ENCODE results near the gene SURF1.
"Not testable (repeated sequence)": the region's sequence is repeated elsewhere in the genome, so short reads cannot be mapped to it uniquely, and the experiment has no call there.

The SURF1 gene

GRCh38 chr9:133321411-133321935, 34.8 kb downstream of the SURF1 start:
- DNase-seq: no peak
- H3K4me3 Mint-ChIP-seq: no peak overlapping the region
- H3K27ac Mint-ChIP-seq: no peak overlapping the region
- H3K9me3 Mint-ChIP-seq: peaks cover 25% of the 10 kb centered on the region
- no peaks in the 10 kb centered on the region for H3K36me3 Mint-ChIP-seq (ENCODE audit: low read depth)
- H3K27me3 Mint-ChIP-seq (ENCODE audit: low read depth, poor library complexity): peaks cover 29% of the 10 kb centered on the region
- no peaks in the 10 kb centered on the region for H3K4me1 Mint-ChIP-seq
- no peak for TF ChIP-seq CTCF (IDR thresholded peaks at IDR 0.05)

GRCh38 chr9:133320421-133320881, 35.8 kb downstream of the SURF1 start:
- peaks cover 26% of the 10 kb centered on the region for H3K9me3 Mint-ChIP-seq

DNA sequence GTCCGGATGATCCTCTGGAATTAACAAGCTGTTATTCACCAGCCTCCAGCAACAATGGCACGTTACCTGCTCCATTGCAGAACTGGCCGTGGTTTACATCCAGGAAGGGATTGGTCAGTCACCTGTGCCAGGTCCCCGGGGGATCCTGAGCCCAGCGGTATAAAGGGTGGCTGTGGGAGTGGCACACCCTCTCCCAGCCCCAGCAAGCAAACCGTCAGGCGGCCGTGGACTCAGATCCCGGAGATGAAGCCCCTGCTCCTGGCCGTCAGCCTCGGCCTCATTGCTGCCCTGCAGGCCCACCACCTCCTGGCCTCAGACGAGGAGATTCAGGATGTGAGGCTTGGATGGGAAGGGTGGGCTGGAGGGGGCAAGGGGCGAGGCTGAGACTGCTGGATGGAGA, 38.7 kb downstream of the SURF1 start:
- not testable (repeated sequence) for H3K36me3 Mint-ChIP-seq (ENCODE audit: low read depth); H3K4me3 Mint-ChIP-seq; H3K9me3 Mint-ChIP-seq; DNase-seq; H3K4me1 Mint-ChIP-seq; H3K27ac Mint-ChIP-seq
- H3K27me3 Mint-ChIP-seq (ENCODE audit: low read depth, poor library complexity): peaks cover 25% of the 10 kb centered on the region

More at GRCh38 chr9:133320421-133320881, 35.8 kb downstream of the SURF1 start:
- TF ChIP-seq CTCF (IDR thresholded peaks at IDR 0.05): no peak
- Mint-ChIP-seq H3K4me3 (no peak overlapping the region), H3K27ac (no peak overlapping the region), H3K36me3 (ENCODE audit: low read depth) (no peaks in the 10 kb centered on the region), H3K27me3 (ENCODE audit: low read depth, poor library complexity) (peaks cover 30% of the 10 kb centered on the region), H3K4me1 (no peaks in the 10 kb centered on the region)
- DNase-seq: no peak

DNA sequence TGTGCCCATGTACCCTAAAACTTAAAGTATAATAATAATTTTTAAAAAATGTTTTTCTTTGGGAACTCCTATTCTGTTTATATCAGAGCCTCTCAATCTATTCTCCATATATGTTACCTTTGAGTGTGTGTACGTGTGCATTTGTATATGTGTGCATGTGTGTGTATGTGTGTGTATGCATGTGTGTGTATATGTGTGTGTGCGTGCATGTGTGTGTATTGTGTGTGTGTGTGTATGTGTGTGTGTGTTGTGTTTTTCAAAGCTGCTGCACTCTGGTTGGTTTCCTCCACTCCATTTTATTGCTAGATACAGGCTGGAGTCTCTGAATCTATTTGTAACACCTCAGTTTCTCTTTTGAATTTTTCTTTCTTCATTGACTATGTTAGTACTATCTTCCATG, 40.3 kb downstream of the SURF1 start:
- H3K4me3 Mint-ChIP-seq: no peak overlapping the region
- H3K27ac Mint-ChIP-seq: no peak overlapping the region
- TF ChIP-seq CTCF (IDR thresholded peaks at IDR 0.05): no peak
- peaks cover 11% of the 10 kb centered on the region for H3K9me3 Mint-ChIP-seq
- H3K27me3 Mint-ChIP-seq (ENCODE audit: low read depth, poor library complexity): peaks cover 22% of the 10 kb centered on the region
- no peaks in the 10 kb centered on the region for H3K4me1 Mint-ChIP-seq
- DNase-seq: no peak
- H3K36me3 Mint-ChIP-seq (ENCODE audit: low read depth): no peaks in the 10 kb centered on the region

- peaks cover 9% of the 10 kb centered on the region for H3K36me3 Mint-ChIP-seq (ENCODE audit: low read depth)
- H3K9me3 Mint-ChIP-seq: peaks cover 23% of the 10 kb centered on the region
- peaks cover 27% of the 10 kb centered on the region for H3K27me3 Mint-ChIP-seq (ENCODE audit: low read depth, poor library complexity)
- DNase-seq: no peak
- TF ChIP-seq CTCF (IDR thresholded peaks at IDR 0.05): no peak
- H3K27ac Mint-ChIP-seq: no peak overlapping the region
- H3K4me1 Mint-ChIP-seq: no peaks in the 10 kb centered on the region
- H3K4me3 Mint-ChIP-seq: no peak overlapping the region
Observed at GRCh38 chr9:133309608-133310007, 46.7 kb downstream of the SURF1 start.

DNA sequence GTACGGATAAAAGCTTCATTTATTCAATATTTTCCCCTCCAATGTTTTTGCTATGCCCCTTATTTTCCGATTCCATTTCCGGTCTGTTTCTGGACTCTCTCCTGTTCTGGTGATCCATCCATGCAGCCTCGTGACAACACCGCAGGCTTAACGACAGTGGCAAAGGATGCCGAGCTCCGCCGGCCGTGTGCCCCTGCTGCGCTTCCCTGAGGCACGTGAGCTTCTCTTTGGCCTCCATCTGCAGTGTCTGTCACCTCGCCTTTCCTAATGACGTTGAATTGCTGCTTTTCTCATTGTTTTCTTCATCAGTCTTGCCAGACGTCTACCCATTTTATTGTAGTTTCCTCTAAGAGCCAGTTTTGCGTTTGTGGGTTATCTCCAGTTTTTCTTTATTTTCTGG, 49.0 kb downstream of the SURF1 start:
- Mint-ChIP-seq H3K9me3 (peaks cover 23% of the 10 kb centered on the region), H3K36me3 (ENCODE audit: low read depth) (peaks cover 9% of the 10 kb centered on the region), H3K4me1 (no peaks in the 10 kb centered on the region), H3K27me3 (ENCODE audit: low read depth, poor library complexity) (peaks cover 28% of the 10 kb centered on the region), H3K4me3 (no peak overlapping the region), H3K27ac (no peak overlapping the region)
- TF ChIP-seq CTCF (IDR thresholded peaks at IDR 0.05): no peak
- DNase-seq: no peak

Data from nephron progenitor cell (in vitro differentiated cells).